GM23248 (cell line): ENCODE data around the gene NETO1. TPM values are rescaled to one million over a fixed set of nuclear protein-coding genes. Genes with fewer than 3 reads are reported as not detected.

Experiments used
- DNase-seq: peaks from one replicate; pipeline ENCODE4 v3.0.0-alpha.2; 2015
- H2AFZ ChIP-seq: fragments of 200-600 bp; sonication (generic); 2 replicates; pipeline ENCODE4 v1.6.1; 2016; ENCODE audit warnings: antibody characterized with exemption
- H3F3A ChIP-seq: fragments of 200-600 bp; sonication (generic); 2 replicates; pipeline ENCODE4 v1.6.1; 2016; ENCODE audit warnings: mild to moderate bottlenecking, antibody characterized with exemption, mixed run types; ENCODE audit not compliant: insufficient read depth
- H3K27ac ChIP-seq: fragments of 200-600 bp; sonication (generic); 2 replicates; pipeline ENCODE4 v1.5.1; 2016; ENCODE audit warnings: mild to moderate bottlenecking
- H3K27me3 ChIP-seq: fragments of 200-600 bp; sonication (generic); replicated peaks from 2 replicates; pipeline ENCODE4 v1.6.1; 2016; ENCODE audit warnings: mild to moderate bottlenecking; ENCODE audit not compliant: insufficient read depth
- H3K36me3 ChIP-seq: fragments of 200-600 bp; sonication (generic); 2 replicates; pipeline ENCODE4 v1.6.1; 2016; ENCODE audit warnings: low read depth, mild to moderate bottlenecking
- H3K4me1 ChIP-seq: fragments of 200-600 bp; sonication (generic); 2 replicates; pipeline ENCODE4 v1.6.1; 2016; ENCODE audit warnings: mild to moderate bottlenecking; ENCODE audit not compliant: insufficient read depth
- H3K4me2 ChIP-seq: fragments of 200-600 bp; sonication (generic); one replicate; pipeline ENCODE4 v1.6.1; 2016; ENCODE audit warnings: mild to moderate bottlenecking; ENCODE audit not compliant: unreplicated experiment
- H3K4me3 ChIP-seq: fragments of 200-600 bp; sonication (generic); 2 replicates; pipeline ENCODE4 v1.5.1; 2016; ENCODE audit warnings: mild to moderate bottlenecking
- H3K79me2 ChIP-seq: fragments of 200-600 bp; sonication (generic); 2 replicates; pipeline ENCODE4 v1.6.1; 2016; ENCODE audit warnings: mild to moderate bottlenecking; ENCODE audit not compliant: insufficient read depth
- H3K9ac ChIP-seq: fragments of 200-600 bp; sonication (generic); 2 replicates; pipeline ENCODE4 v1.6.1; 2016; ENCODE audit warnings: mild to moderate bottlenecking
- H3K9me2 ChIP-seq: fragments of 200-600 bp; sonication (generic); 2 replicates; pipeline ENCODE4 v1.6.1; 2016; ENCODE audit warnings: mixed run types, mild to moderate bottlenecking, moderate library complexity; ENCODE audit not compliant: insufficient read depth
- H3K9me3 ChIP-seq: fragments of 200-600 bp; sonication (generic); one replicate; pipeline ENCODE4 v1.6.1; 2017; ENCODE audit warnings: low read depth
- H4K20me1 ChIP-seq: fragments of 200-600 bp; sonication (generic); 2 replicates; pipeline ENCODE4 v1.6.0; 2016; ENCODE audit not compliant: insufficient read depth
- EZH2 ChIP-seq: fragments of 200-600 bp; sonication (generic); IDR thresholded peaks from 2 replicates; pipeline ENCODE4 v1.6.1; 2018; ENCODE audit warnings: antibody characterized with exemption, mild to moderate bottlenecking; ENCODE audit not compliant: insufficient read depth, poor library complexity, severe bottlenecking
- EZH2phosphoT487 ChIP-seq: fragments of 200-600 bp; sonication (generic); IDR thresholded peaks from 2 replicates; pipeline ENCODE4 v1.6.1; 2018; ENCODE audit warnings: antibody characterized with exemption, moderate library complexity, mild to moderate bottlenecking, low read depth; ENCODE audit not compliant: insufficient read depth
- WGBS, 2 experiments: methylation state at CpG; one replicate each; pipeline ENCODE4 v1.1.6; 2015 to 2017; ENCODE audit warnings: low lambda C conversion rate in 2 of 2, low coverage in 1 of 2; ENCODE audit errors: missing lambda C conversion rate in 2 of 2; 5-methylcytosine and 5-hydroxymethylcytosine counted together
- in situ Hi-C: fragments of 300-500 bp; cut with MboI; formaldehyde crosslinking; loops from 2 replicates; pipeline ENCODE4 v1.15.0; 2020
- polyA plus RNA-seq: library from polyadenylated mRNA; unstranded; fragments of >200 nt; fragmentation: Nextera tagmentation; extraction: Ambion mirVana; gene quantifications from 2 replicates; pipeline ENCODE4 v1.2.1, GENCODE V29; 2016
- total RNA-seq: library from RNA; depleted of rRNA; stranded (reverse); fragments of >200 nt; shearing (Covaris generic); gene quantifications from 2 replicates; pipeline ENCODE4 v1.2.3, GENCODE V29; 2014

NETO1 gene
- total and polyA plus RNA-seq, 2 experiments from 2014 or later = not detected

- Histone ChIP-seq H2AFZ (no peak overlapping the region), H3K9ac (no peak overlapping the region), H3K4me3 (no peak overlapping the region), H3F3A (no peaks in the 10 kb centered on the region), H3K4me1 (no peaks in the 10 kb centered on the region), H3K9me2 (no peaks in the 10 kb centered on the region), H3K27ac (no peak overlapping the region), H3K9me3 (no peaks in the 10 kb centered on the region), H3K27me3 (no peaks in the 10 kb centered on the region), H3K79me2 (no peaks in the 10 kb centered on the region), H3K36me3 (no peaks in the 10 kb centered on the region), H3K4me2 (no peak overlapping the region), H4K20me1 (no peaks in the 10 kb centered on the region)
- in situ Hi-C loops = no loop called here
- 10 to 25% methylated on average over 1 of the region's 1 CpG for WGBS, 2 experiments
- TF ChIP-seq EZH2phosphoT487 = no peak
- no peak for TF ChIP-seq EZH2
- DNase-seq = no peak
Observed at GRCh38 chr18:72848503-72849237, 19.1 kb downstream of the NETO1 start.

DNA sequence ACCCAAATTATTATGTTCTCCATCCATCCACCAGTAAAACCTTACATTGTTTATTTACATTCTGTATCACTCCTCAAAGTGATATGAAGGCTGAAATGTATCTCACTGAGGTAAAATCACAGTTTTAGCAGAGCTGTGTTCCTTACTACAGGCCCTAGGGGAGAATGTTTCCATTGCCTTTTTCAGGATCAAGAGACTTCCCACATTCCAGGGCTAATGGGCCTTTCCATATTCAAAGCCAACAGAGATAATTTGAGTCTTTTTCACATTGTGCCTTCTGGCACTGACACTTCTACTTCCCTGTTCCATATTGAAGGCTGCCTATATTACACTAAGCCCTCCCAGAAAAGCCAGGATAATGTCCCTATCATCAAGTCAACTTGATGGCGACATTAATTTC, 20.0 kb downstream of the NETO1 start:
- no peaks in the 10 kb centered on the region for H3K4me1 ChIP-seq
- no peaks in the 10 kb centered on the region for H3K9me2 ChIP-seq
- no peaks in the 10 kb centered on the region for H3K9me3 ChIP-seq
- H3K27me3 ChIP-seq = no peaks in the 10 kb centered on the region
- H3K79me2 ChIP-seq = no peaks in the 10 kb centered on the region
- 24 to 53% methylated on average over 1 of the region's 1 CpG for WGBS, 2 experiments
- no peak for DNase-seq
- no peak for TF ChIP-seq EZH2phosphoT487
- no peak for TF ChIP-seq EZH2
- H3K4me2 ChIP-seq = no peak overlapping the region
- no peak overlapping the region for H3K27ac ChIP-seq
- in situ Hi-C loops = no loop called here
- H3F3A ChIP-seq = no peaks in the 10 kb centered on the region
- H4K20me1 ChIP-seq = no peaks in the 10 kb centered on the region
- H2AFZ ChIP-seq = no peak overlapping the region
- no peak overlapping the region for H3K9ac ChIP-seq
- no peaks in the 10 kb centered on the region for H3K36me3 ChIP-seq
- H3K4me3 ChIP-seq = no peak overlapping the region

DNA sequence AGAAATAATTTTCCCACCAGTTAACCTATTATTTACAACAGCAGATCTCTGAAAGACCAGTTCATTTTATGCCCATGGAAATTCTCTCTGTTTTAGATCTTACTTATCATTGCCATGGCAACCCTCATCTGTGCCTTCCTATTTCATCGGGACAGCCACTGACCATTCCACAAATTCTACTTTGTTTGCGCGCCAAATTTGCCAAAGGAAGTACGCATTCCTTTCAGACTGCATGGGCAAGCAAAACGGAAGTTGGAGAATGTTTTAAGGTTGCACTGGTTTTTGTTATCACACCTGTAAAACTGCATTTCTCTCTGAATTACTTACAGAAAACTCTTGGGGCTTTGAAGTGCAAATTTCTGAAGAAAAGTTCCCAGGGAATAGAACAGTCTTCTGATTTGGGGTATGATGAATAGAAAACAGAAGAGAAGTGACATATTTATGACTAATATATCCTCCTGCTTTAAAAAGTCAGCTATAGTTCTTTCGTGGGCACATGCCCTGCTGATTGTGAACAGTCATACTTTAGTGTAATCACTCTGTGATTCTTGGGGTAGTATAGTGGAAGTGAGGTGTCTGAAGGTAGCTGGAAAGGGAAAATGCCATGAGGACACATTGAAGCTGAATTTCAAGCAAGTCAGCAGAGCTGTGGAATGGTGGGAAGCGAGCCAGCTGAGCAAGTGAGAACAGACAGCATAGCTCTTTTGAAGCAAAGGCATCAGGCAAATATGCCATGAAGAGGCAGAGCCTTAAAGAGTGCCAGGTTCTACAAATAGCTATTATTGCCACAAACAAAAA, 20.9 kb downstream of the NETO1 start:
- Histone ChIP-seq H3F3A (no peaks in the 10 kb centered on the region), H3K4me2 (no peak overlapping the region), H3K9me3 (no peaks in the 10 kb centered on the region), H3K4me1 (no peaks in the 10 kb centered on the region), H3K9me2 (no peaks in the 10 kb centered on the region), H3K79me2 (no peaks in the 10 kb centered on the region), H3K9ac (no peak overlapping the region), H3K36me3 (no peaks in the 10 kb centered on the region), H2AFZ (no peak overlapping the region), H3K27ac (no peak overlapping the region), H4K20me1 (no peaks in the 10 kb centered on the region), H3K4me3 (no peak overlapping the region), H3K27me3 (no peaks in the 10 kb centered on the region)
- WGBS, 2 experiments = 3 to 5% methylated on average over 7 of the region's 7 CpGs
- no peak for DNase-seq
- in situ Hi-C loops = no loop called here
- TF ChIP-seq EZH2 (no peak), EZH2phosphoT487 (no peak)

DNA sequence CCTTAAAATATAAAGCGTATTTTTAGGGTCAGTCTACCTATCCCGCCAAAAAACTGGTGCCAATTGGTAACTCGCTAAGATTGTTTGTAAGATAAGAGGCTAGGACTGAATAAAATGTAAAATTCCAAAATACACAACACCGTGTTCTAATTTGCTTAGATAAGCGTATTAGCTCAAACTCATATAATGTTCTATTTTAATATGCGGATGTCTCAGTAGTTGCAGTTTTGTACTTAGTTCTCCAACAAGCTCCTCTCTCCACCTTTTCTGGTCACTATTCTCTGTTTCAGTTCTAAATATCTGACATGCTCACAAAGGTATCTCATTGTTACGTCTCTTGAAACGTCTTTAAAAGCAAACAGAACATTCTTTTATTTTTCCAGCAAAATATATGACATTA, 24.0 kb downstream of the NETO1 start:
- TF ChIP-seq EZH2phosphoT487 (no peak), EZH2 (no peak)
- no peak overlapping the region for H3K27ac ChIP-seq
- in situ Hi-C loops = no loop called here
- H3K4me2 ChIP-seq = no peak overlapping the region
- no peaks in the 10 kb centered on the region for H3K9me3 ChIP-seq
- no peaks in the 10 kb centered on the region for H3K27me3 ChIP-seq
- no peak overlapping the region for H3K9ac ChIP-seq
- 46 to 48% methylated on average over 8 of the region's 8 CpGs for WGBS, 2 experiments
- H3K4me3 ChIP-seq = no peak overlapping the region
- no peak overlapping the region for H2AFZ ChIP-seq
- H3K36me3 ChIP-seq = no peaks in the 10 kb centered on the region
- no peaks in the 10 kb centered on the region for H3K4me1 ChIP-seq
- DNase-seq = no peak
- no peaks in the 10 kb centered on the region for H3F3A ChIP-seq
- no peaks in the 10 kb centered on the region for H4K20me1 ChIP-seq
- H3K9me2 ChIP-seq = no peaks in the 10 kb centered on the region
- H3K79me2 ChIP-seq = no peaks in the 10 kb centered on the region
